ENCODE measurements around the gene SERPINA12. TPM values are rescaled to one million over a fixed set of nuclear protein-coding genes. Genes with fewer than 3 reads are reported as not detected.

Gene SERPINA12
- total and polyA plus RNA-seq, 2 experiments from 2014 or later = not detected

DNA sequence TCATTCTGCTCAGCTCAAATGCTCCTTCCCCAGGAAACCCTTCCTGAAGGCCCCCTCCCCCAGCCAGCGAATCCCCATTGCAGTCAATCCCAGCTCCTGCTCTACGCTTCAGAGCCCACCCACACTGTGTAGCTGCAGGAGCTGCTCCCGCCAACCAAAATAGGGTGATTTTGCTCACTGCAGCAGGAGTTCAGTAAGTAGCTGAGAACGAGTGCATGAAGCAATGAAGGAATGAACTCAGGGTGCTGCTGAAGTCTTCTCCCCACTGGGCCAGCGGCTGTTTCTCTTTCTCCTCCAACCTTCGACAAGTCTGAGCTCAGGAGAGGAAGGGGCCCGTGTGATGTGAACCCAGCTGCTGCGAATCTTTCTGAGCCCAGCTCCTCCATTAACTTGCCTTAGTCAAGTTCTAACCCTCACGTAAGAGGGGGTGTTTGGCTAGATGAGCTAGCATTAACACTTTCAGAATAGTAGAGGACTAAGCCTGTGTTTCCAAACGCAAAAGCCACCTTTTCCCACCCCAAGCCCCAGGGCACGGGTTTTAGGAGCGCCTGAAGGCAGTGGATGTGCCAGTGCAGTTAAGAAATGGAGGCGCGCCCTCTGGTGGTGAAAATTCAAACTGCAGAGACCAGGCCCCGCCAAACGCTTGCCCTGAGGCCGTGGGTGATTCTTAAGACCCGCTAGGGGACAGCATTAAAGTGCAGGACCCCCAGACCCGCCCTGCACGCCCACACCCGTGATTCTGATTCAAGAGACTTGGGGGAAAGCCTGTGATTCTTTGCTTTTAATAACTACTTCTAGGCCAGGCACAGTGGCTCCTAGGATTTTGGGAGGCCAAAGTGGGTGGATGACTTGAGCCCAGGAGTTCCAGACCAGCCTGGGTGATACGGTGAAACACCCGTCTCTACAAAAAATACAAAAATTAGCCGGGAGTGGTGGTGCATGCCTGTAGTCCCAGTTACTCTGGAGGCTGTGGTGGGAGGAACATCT is 40.0 kb upstream of the SERPINA12 start:
- H3K36me3 Mint-ChIP-seq (ENCODE audit: low read depth) = no peaks in the 10 kb centered on the region
- peak overlapping the region; percentile 83 for H2AFZ ChIP-seq
- ATAC-seq = peak; percentile 95

More for the DNA sequence above, 40.0 kb upstream of the SERPINA12 start:
- peak; percentile 90 for DNase-seq (ENCODE audit: low spot score)
- H3K4me3 ChIP-seq = no peak overlapping the region
- H3K36me3 ChIP-seq (ENCODE audit: insufficient read depth) = no peaks in the 10 kb centered on the region
- Mint-ChIP-seq H3K4me3 (no peak overlapping the region), H3K4me1 (peaks cover 5% of the 10 kb centered on the region), H3K9me3 (peaks cover 3% of the 10 kb centered on the region; the same call in 2 of the 3 replicates), H3K27ac (no peak overlapping the region), H3K27me3 (ENCODE audit: insufficient read depth, low read depth, poor library complexity) (peaks cover 11% of the 10 kb centered on the region)
- no peaks in the 10 kb centered on the region for H3K9me2 ChIP-seq (ENCODE audit: insufficient read depth)
- TF ChIP-seq EZH2phosphoT487 (IDR thresholded peaks at IDR 0.05; ENCODE audit: unreplicated experiment) = no peak
- no peak for TF ChIP-seq STAT1 (IDR thresholded peaks at IDR 0.05; ENCODE audit: unreplicated experiment)
- TF ChIP-seq ZNF114 (CRISPR knock-in tag; IDR thresholded peaks at IDR 0.05) = no peak
- TF ChIP-seq, protein P1, sequence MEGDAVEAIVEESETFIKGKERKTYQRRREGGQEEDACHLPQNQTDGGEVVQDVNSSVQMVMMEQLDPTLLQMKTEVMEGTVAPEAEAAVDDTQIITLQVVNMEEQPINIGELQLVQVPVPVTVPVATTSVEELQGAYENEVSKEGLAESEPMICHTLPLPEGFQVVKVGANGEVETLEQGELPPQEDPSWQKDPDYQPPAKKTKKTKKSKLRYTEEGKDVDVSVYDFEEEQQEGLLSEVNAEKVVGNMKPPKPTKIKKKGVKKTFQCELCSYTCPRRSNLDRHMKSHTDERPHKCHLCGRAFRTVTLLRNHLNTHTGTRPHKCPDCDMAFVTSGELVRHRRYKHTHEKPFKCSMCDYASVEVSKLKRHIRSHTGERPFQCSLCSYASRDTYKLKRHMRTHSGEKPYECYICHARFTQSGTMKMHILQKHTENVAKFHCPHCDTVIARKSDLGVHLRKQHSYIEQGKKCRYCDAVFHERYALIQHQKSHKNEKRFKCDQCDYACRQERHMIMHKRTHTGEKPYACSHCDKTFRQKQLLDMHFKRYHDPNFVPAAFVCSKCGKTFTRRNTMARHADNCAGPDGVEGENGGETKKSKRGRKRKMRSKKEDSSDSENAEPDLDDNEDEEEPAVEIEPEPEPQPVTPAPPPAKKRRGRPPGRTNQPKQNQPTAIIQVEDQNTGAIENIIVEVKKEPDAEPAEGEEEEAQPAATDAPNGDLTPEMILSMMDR (conservative IDR thresholded peaks at IDR 0.05; ENCODE audit: low read depth in 2 of 2) = peak; percentile 90 to 95
- TF ChIP-seq, protein P2, sequence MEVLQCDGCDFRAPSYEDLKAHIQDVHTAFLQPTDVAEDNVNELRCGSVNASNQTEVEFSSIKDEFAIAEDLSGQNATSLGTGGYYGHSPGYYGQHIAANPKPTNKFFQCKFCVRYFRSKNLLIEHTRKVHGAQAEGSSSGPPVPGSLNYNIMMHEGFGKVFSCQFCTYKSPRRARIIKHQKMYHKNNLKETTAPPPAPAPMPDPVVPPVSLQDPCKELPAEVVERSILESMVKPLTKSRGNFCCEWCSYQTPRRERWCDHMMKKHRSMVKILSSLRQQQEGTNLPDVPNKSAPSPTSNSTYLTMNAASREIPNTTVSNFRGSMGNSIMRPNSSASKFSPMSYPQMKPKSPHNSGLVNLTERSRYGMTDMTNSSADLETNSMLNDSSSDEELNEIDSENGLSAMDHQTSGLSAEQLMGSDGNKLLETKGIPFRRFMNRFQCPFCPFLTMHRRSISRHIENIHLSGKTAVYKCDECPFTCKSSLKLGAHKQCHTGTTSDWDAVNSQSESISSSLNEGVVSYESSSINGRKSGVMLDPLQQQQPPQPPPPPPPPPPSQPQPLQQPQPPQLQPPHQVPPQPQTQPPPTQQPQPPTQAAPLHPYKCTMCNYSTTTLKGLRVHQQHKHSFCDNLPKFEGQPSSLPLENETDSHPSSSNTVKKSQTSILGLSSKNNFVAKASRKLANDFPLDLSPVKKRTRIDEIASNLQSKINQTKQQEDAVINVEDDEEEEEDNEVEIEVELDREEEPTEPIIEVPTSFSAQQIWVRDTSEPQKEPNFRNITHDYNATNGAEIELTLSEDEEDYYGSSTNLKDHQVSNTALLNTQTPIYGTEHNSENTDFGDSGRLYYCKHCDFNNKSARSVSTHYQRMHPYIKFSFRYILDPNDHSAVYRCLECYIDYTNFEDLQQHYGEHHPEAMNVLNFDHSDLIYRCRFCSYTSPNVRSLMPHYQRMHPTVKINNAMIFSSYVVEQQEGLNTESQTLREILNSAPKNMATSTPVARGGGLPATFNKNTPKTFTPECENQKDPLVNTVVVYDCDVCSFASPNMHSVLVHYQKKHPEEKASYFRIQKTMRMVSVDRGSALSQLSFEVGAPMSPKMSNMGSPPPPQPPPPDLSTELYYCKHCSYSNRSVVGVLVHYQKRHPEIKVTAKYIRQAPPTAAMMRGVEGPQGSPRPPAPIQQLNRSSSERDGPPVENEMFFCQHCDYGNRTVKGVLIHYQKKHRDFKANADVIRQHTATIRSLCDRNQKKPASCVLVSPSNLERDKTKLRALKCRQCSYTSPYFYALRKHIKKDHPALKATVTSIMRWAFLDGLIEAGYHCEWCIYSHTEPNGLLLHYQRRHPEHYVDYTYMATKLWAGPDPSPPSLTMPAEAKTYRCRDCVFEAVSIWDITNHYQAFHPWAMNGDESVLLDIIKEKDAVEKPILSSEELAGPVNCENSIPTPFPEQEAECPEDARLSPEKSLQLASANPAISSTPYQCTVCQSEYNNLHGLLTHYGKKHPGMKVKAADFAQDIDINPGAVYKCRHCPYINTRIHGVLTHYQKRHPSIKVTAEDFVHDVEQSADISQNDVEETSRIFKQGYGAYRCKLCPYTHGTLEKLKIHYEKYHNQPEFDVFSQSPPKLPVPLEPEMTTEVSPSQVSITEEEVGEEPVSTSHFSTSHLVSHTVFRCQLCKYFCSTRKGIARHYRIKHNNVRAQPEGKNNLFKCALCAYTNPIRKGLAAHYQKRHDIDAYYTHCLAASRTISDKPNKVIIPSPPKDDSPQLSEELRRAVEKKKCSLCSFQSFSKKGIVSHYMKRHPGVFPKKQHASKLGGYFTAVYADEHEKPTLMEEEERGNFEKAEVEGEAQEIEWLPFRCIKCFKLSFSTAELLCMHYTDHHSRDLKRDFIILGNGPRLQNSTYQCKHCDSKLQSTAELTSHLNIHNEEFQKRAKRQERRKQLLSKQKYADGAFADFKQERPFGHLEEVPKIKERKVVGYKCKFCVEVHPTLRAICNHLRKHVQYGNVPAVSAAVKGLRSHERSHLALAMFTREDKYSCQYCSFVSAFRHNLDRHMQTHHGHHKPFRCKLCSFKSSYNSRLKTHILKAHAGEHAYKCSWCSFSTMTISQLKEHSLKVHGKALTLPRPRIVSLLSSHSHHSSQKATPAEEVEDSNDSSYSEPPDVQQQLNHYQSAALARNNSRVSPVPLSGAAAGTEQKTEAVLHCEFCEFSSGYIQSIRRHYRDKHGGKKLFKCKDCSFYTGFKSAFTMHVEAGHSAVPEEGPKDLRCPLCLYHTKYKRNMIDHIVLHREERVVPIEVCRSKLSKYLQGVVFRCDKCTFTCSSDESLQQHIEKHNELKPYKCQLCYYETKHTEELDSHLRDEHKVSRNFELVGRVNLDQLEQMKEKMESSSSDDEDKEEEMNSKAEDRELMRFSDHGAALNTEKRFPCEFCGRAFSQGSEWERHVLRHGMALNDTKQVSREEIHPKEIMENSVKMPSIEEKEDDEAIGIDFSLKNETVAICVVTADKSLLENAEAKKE (CRISPR knock-in tag; IDR thresholded peaks at IDR 0.05) = no peak
- TF ChIP-seq, protein P3, sequence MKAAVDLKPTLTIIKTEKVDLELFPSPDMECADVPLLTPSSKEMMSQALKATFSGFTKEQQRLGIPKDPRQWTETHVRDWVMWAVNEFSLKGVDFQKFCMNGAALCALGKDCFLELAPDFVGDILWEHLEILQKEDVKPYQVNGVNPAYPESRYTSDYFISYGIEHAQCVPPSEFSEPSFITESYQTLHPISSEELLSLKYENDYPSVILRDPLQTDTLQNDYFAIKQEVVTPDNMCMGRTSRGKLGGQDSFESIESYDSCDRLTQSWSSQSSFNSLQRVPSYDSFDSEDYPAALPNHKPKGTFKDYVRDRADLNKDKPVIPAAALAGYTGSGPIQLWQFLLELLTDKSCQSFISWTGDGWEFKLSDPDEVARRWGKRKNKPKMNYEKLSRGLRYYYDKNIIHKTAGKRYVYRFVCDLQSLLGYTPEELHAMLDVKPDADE (IDR thresholded peaks at IDR 0.05) = no peak
- TF ChIP-seq ZNF331 (CRISPR knock-in tag; IDR thresholded peaks at IDR 0.05; ENCODE audit: low read depth) = no peak
- no peaks in the 10 kb centered on the region for H3K79me2 ChIP-seq (replicated peaks; ENCODE audit: insufficient read depth)
- H3K4me1 ChIP-seq (ENCODE audit: insufficient read depth) = peaks cover 7% of the 10 kb centered on the region; the same call in 1 of the 2 replicates
- 0 out of 2 replicates have a peak overlapping the region, but pooled peaks have one; percentile 20 for H3K4me2 ChIP-seq
- no peak overlapping the region for H3K27ac ChIP-seq (ENCODE audit: low read depth)
- H3F3A ChIP-seq (replicated peaks; ENCODE audit: low read depth) = no peaks in the 10 kb centered on the region
- no peaks in the 10 kb centered on the region for H4K20me1 ChIP-seq (replicated peaks; ENCODE audit: insufficient read depth)
- no peaks in the 10 kb centered on the region for H3K27me3 ChIP-seq (ENCODE audit: insufficient read depth)
